Measurements from ENCODE around the gene PGLYRP3. TPM values are rescaled to one million over a fixed set of nuclear protein-coding genes. Genes with fewer than 3 reads are reported as not detected.

PGLYRP3 gene
- total and polyA plus RNA-seq, 9 of the 15 experiments (the other 6 are each of a cell fraction or from before 2014, with no cell fraction given), result not detected

- TF ChIP-seq CHAMP1 (IDR thresholded peaks at IDR 0.05) (peak; percentile 97), BRCA1 (IDR thresholded peaks at IDR 0.05) (no peak), BRCA1 (CRISPR knock-in tag; IDR thresholded peaks at IDR 0.05) (no peak), ZNF282 (CRISPR knock-in tag; IDR thresholded peaks at IDR 0.05) (no peak), ZNF175 (CRISPR knock-in tag; IDR thresholded peaks at IDR 0.05; ENCODE audit: low read depth) (peak; percentile 99), FOXK1 (CRISPR knock-in tag; IDR thresholded peaks at IDR 0.05; ENCODE audit: borderline replicate concordance) (no peak), HDAC6 (IDR thresholded peaks at IDR 0.05; ENCODE audit: low read depth, low read length) (no peak), CTCF (IDR thresholded peaks at IDR 0.05 in 2 of 3, conservative IDR thresholded peaks at IDR 0.05 in 1 of 3; ENCODE audit: insufficient read depth in 2 of 3, low read depth in 1 of 3, low read length in 3 of 3) (no peak; a peak in 1 of 6 replicates)
- TF ChIP-seq, protein P1, sequence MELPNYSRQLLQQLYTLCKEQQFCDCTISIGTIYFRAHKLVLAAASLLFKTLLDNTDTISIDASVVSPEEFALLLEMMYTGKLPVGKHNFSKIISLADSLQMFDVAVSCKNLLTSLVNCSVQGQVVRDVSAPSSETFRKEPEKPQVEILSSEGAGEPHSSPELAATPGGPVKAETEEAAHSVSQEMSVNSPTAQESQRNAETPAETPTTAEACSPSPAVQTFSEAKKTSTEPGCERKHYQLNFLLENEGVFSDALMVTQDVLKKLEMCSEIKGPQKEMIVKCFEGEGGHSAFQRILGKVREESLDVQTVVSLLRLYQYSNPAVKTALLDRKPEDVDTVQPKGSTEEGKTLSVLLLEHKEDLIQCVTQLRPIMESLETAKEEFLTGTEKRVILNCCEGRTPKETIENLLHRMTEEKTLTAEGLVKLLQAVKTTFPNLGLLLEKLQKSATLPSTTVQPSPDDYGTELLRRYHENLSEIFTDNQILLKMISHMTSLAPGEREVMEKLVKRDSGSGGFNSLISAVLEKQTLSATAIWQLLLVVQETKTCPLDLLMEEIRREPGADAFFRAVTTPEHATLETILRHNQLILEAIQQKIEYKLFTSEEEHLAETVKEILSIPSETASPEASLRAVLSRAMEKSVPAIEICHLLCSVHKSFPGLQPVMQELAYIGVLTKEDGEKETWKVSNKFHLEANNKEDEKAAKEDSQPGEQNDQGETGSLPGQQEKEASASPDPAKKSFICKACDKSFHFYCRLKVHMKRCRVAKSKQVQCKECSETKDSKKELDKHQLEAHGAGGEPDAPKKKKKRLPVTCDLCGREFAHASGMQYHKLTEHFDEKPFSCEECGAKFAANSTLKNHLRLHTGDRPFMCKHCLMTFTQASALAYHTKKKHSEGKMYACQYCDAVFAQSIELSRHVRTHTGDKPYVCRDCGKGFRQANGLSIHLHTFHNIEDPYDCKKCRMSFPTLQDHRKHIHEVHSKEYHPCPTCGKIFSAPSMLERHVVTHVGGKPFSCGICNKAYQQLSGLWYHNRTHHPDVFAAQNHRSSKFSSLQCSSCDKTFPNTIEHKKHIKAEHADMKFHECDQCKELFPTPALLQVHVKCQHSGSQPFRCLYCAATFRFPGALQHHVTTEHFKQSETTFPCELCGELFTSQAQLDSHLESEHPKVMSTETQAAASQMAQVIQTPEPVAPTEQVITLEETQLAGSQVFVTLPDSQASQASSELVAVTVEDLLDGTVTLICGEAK (IDR thresholded peaks at IDR 0.05), result 0 out of 2 replicates have a peak, but pooled peaks have one; percentile 31
- TF ChIP-seq, protein P1 (CRISPR knock-in tag; IDR thresholded peaks at IDR 0.05), result no peak
Measured at GRCh38 chr1:153343811-153344717, 31.3 kb upstream of the PGLYRP3 start (continued).

Measured in K562 (cell line).